Right lobe of liver (tissue), 4 donors: ENCODE measurements around the gene LMO7.

Source experiments
- POLR2A ChIP-seq: fragments of 450-650 bp; IDR thresholded peaks from one replicate; pipeline ENCODE4 v1.6.1; 2017; ENCODE audit warnings: antibody characterized with exemption, mild to moderate bottlenecking
- TF ChIP-seq, protein P1 (sequence below), 4 donors: fragments of 200-600 bp in 3 of 4; fragments of 450-650 bp in 1 of 4; IDR thresholded peaks; one replicate each; pipeline versions ENCODE4 v1.5.1 to v1.8.0; 2016 to 2022; ENCODE audit warnings: antibody characterized with exemption in 4 of 4, mild to moderate bottlenecking in 2 of 4
- donor health status: DM: no; HTN: no; CAD: no.
- donor health status: DM: no; HTN: no; CAD: no.
- donor health status: DM: no; HTN: yes; CAD: no.

DNA sequence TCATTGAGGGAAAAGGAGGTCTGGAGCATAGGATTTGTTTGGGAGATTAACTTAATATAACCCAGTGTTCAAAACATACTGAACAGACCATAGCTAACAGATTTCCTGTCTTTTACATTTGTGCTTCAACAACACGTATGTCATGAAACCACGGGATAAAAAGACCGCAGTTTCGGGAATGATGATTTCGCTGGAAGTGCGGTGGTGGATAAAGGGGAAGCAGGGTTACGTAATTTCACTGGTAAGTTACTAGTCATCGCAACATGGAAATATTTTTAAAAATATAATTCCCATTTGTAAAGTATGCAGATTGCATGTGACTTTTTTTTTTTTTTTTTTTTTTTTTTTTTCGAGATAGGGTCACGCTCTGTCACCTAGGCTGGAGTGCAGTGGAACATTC lies 237.4 kb downstream of the LMO7 start:
- TF ChIP-seq, protein P1, sequence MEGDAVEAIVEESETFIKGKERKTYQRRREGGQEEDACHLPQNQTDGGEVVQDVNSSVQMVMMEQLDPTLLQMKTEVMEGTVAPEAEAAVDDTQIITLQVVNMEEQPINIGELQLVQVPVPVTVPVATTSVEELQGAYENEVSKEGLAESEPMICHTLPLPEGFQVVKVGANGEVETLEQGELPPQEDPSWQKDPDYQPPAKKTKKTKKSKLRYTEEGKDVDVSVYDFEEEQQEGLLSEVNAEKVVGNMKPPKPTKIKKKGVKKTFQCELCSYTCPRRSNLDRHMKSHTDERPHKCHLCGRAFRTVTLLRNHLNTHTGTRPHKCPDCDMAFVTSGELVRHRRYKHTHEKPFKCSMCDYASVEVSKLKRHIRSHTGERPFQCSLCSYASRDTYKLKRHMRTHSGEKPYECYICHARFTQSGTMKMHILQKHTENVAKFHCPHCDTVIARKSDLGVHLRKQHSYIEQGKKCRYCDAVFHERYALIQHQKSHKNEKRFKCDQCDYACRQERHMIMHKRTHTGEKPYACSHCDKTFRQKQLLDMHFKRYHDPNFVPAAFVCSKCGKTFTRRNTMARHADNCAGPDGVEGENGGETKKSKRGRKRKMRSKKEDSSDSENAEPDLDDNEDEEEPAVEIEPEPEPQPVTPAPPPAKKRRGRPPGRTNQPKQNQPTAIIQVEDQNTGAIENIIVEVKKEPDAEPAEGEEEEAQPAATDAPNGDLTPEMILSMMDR (IDR thresholded peaks at IDR 0.05): no peak
- no peak for TF ChIP-seq POLR2A
